ENCODE results near the gene BHLHE41.
A peak's percentile ranks its signal among the peaks of the same experiment; 100 is the strongest.

BHLHE41 gene

DNA sequence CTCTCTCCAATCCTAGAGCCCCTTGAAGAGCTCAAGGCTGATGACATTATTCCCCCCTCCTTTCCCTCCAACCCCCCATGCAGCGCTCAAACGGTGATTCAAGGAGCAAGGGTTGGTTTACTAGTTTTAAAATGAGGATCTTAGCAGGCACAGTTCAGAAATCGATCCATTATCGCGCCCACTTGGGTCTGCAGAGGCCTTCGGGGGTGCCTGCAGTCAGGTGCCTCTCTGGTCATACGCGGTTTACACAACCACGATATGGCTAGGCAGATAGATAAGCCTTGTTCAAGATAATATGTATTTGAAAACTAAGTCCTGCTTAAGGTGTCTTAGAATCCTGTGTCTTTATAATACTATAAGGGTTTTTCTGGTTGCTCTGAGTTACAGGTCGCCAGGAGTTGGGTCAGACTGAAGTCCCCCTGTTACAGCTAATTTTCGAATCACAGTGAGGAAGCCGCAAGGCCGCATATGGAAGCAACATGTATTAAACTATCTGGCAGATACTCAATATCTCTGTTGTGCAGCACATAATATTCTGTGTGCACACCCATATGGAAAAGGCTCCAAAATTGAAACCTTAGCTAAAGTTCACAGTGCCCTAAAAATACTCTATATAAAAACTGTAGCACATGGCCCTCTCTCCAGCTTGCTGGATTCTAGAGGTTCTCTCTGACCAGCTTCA lies 10.0 kb downstream of the BHLHE41 start:
- peak overlapping the region; percentile 84 to 88 (median 87) for H3K27ac Mint-ChIP-seq
- TF ChIP-seq, protein P1, sequence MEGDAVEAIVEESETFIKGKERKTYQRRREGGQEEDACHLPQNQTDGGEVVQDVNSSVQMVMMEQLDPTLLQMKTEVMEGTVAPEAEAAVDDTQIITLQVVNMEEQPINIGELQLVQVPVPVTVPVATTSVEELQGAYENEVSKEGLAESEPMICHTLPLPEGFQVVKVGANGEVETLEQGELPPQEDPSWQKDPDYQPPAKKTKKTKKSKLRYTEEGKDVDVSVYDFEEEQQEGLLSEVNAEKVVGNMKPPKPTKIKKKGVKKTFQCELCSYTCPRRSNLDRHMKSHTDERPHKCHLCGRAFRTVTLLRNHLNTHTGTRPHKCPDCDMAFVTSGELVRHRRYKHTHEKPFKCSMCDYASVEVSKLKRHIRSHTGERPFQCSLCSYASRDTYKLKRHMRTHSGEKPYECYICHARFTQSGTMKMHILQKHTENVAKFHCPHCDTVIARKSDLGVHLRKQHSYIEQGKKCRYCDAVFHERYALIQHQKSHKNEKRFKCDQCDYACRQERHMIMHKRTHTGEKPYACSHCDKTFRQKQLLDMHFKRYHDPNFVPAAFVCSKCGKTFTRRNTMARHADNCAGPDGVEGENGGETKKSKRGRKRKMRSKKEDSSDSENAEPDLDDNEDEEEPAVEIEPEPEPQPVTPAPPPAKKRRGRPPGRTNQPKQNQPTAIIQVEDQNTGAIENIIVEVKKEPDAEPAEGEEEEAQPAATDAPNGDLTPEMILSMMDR (IDR thresholded peaks at IDR 0.05; ENCODE audit: unreplicated experiment in 3 of 3): no peak
- peaks cover 41% of the 10 kb centered on the region for H3K27me3 Mint-ChIP-seq (ENCODE audit: low read depth)
- H3K36me3 Mint-ChIP-seq (ENCODE audit: low read depth): no peaks in the 10 kb centered on the region
- peak overlapping the region; percentile 82 to 86 (median 84) for H3K4me3 Mint-ChIP-seq
- no peaks in the 10 kb centered on the region for H3K9me3 Mint-ChIP-seq
- peaks cover 44% of the 10 kb centered on the region for H3K4me1 Mint-ChIP-seq

DNA sequence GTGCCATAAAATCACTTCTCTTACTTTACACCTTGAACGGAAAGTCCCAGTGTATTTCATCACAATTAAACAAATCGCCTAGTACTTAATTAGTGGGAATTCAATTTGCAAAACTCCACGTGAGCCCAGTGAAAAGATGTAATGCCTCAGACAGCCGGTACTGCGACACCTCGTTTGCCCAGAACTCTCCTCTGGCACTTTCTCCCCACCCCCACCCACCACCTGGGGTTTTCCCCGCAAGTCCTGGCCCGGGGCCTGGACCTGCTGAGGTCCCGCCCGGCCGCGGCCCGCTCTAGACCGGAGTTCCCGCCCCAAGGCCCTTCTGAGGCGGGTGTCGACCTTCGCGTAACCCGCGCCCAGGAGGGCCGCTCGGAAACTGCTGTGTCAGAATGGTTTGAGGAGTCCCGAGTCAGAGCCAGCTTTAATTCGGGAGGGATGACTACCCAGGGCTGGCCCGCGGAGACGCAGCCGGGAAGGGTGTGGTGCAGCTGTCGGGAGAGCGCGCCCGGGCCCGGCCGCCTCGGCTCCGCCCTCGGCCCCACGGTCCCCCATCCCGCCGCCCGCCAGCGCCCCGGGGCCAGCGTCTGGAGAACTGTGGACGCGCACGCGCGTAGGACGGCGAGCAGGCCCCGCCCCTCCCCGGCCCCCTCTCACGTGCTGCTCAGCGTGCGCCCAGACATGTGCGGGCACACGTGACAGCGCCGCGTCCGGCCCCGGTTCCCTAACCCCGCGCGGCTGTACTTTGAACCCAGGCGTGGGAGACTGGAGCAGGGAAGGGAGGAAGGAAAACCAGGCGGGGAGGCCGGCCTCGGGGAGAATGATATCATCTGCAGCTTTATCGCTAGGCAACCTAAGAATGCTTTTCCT lies 10.8 kb downstream of the BHLHE41 start:
- Mint-ChIP-seq H3K4me3 (peak overlapping the region; percentile 82 to 86 (median 84)), H3K9me3 (no peaks in the 10 kb centered on the region), H3K36me3 (ENCODE audit: low read depth) (no peaks in the 10 kb centered on the region), H3K27ac (peak overlapping the region; percentile 84 to 88 (median 87)), H3K27me3 (ENCODE audit: low read depth) (peaks cover 33% of the 10 kb centered on the region), H3K4me1 (peaks cover 45% of the 10 kb centered on the region)
- TF ChIP-seq, protein P1 (IDR thresholded peaks at IDR 0.05; ENCODE audit: unreplicated experiment in 3 of 3): peak in 2 of 3 experiments; percentile 25 to 35

DNA sequence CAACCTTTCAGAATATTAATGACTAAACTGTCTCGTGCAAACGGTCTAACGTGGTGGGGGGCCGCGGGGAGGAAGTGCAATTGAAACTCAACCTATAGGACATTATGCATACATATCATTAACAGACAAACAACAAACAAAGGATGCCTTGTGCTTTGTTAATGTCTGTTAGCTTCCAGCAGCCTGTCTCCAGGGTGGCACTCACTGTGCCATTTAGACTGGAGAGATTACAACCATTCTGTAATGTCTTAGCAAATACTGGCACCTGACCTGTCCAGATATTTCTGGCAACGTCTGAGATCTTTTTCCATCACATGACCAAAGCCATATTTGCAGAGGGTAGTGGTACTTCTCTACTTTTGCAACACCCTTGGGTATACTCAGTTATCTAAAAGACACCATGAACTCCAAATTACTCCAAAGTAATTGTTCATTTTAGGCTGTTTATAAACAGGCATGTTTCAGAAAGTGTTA lies 11.6 kb downstream of the BHLHE41 start:
- TF ChIP-seq, protein P1 (IDR thresholded peaks at IDR 0.05; ENCODE audit: unreplicated experiment in 3 of 3): no peak
- Mint-ChIP-seq H3K4me3 (peak overlapping the region; percentile 73), H3K27me3 (ENCODE audit: low read depth) (peaks cover 30% of the 10 kb centered on the region), H3K27ac (peak overlapping the region; percentile 0 to 82 (median 23)), H3K9me3 (no peaks in the 10 kb centered on the region), H3K36me3 (ENCODE audit: low read depth) (no peaks in the 10 kb centered on the region), H3K4me1 (peaks cover 54% of the 10 kb centered on the region)

DNA sequence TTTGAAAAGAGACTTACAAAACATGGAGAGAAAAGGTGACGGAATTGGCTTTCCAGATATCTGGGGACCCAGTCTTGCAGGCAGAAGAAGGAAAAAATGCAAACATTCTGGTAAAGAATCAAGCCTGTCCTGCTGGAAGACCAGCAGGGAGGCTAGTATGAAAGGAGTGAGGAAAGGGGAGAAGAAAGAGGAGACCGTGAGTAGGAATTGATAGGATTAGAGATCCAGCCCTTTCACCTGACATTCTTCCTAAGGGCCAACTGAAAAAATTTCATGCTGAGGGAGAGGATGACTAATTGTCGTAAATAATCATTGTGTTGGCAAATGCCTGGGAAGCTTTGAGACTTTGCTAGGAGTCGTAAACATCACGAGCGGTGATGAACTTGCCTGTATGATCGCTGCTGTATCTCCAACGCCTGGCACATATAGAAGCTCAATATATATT lies 12.1 kb downstream of the BHLHE41 start:
- Mint-ChIP-seq H3K36me3 (ENCODE audit: low read depth) (no peaks in the 10 kb centered on the region), H3K4me3 (peak overlapping the region; percentile 72 to 73 (median 73)), H3K4me1 (peaks cover 59% of the 10 kb centered on the region), H3K27me3 (ENCODE audit: low read depth) (peaks cover 28% of the 10 kb centered on the region), H3K27ac (peak overlapping the region; percentile 0 to 66 (median 23)), H3K9me3 (no peaks in the 10 kb centered on the region)
- TF ChIP-seq, protein P1 (IDR thresholded peaks at IDR 0.05; ENCODE audit: unreplicated experiment in 3 of 3): no peak

DNA sequence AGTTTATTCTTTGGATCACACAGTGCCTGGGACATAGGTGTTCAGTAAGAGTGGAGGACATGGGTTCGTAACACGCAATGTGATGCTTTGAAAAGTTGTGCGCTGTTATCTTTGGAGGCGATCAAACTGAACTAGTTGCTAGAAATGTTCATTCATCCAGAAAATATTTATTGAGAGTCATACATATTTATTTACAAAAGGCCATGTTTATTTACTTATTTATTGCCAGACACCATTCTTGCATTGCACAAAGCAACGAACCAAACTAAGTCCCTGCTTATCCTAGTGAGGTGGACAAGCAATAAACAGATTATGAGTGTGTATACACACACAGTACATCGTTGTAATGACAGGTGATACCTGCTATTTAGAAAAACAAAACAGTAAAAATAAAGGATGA lies 12.6 kb downstream of the BHLHE41 start:
- H3K9me3 Mint-ChIP-seq: no peaks in the 10 kb centered on the region
- H3K4me1 Mint-ChIP-seq: peaks cover 59% of the 10 kb centered on the region
- TF ChIP-seq, protein P1 (IDR thresholded peaks at IDR 0.05; ENCODE audit: unreplicated experiment in 3 of 3): no peak
- H3K36me3 Mint-ChIP-seq (ENCODE audit: low read depth): no peaks in the 10 kb centered on the region
- H3K4me3 Mint-ChIP-seq: peak overlapping the region; percentile 72 to 73 (median 73)
- peaks cover 25% of the 10 kb centered on the region for H3K27me3 Mint-ChIP-seq (ENCODE audit: low read depth)
- H3K27ac Mint-ChIP-seq: peak overlapping the region in 2 of 3 experiments; percentile 0 to 23

Measured in nephron (organoid).